HG03196 (cell line): Measurements from ENCODE around the gene LAMTOR4.
"Not testable (repeated sequence)": the region's sequence is repeated elsewhere in the genome, so short reads cannot be mapped to it uniquely, and the experiment has no call there.

Experiments
- ATAC-seq: cut with Tn5 transposase; IDR thresholded peaks from one replicate; pipeline ENCODE4 v1.9.1; 2021; ENCODE audit not compliant: unreplicated experiment

The LAMTOR4 gene

GRCh38 chr7:100192969-100193368 is 44.3 kb downstream of the LAMTOR4 start:
- ATAC-seq = no peak

DNA sequence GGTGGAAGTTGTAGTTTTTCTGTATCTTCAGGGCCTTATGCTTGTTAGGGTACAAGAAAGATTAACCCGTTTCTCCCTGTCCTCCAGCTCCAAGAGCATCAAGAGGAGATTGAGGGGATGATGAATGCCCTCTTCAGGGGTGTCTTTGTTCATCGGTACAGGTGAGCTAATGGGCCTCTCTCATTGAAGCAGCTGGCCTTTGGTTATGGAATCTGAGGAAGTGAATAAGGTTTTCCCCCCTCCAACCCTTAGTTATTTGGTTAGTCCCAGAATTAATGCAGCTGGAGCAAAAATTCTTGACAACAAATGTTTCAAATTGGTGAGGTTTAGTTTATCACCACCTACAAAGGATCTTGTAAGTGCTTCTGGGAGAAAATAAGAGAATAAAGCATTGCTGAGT is 46.5 kb downstream of the LAMTOR4 start:
- no peak for ATAC-seq

GRCh38 chr7:100195901-100196322 is 47.2 kb downstream of the LAMTOR4 start:
- not testable (repeated sequence) for ATAC-seq

GRCh38 chr7:100198266-100198665 is 49.5 kb downstream of the LAMTOR4 start:
- ATAC-seq = no peak

DNA sequence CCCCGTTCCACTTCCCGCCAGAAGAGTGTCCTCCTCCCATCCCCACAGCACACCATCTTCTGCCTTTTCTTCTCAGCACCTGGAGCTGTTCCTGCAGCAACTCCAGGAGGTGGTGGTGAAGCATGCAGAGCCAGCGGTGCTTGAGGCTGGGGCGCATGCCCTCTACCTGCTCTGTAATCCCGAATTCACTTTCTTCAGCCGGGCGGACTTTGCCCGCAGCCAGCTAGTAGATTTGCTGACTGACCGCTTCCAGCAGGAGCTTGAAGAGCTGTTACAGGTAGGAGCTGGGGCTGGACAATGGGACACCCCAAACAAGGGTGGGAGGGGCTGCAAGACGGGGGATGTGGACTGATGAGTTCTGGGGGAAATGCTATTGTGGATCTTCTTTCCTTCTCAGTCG is 52.0 kb downstream of the LAMTOR4 start:
- ATAC-seq = no peak
